Measurements from ENCODE around the gene BAZ2B.

DNA sequence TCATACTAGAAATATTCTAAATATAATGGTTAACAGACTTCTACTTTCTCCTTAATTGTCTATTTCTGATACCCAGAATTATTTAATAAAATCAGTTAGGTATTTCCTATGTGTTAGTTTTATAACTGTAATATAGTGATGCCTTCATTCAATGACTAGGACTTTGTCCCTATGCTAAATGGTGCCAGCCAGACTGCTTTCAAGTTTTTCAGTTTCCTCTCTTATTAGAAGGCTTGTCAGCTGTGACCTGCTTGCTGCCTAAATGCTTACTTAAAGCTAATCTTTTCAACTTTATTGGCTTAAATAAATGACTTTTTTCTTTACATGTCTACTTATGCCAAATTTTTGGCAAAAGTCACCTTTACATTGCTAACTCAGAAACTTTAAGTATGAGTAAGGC is 30.7 kb downstream of the BAZ2B start:
- TF ChIP-seq, protein P1, sequence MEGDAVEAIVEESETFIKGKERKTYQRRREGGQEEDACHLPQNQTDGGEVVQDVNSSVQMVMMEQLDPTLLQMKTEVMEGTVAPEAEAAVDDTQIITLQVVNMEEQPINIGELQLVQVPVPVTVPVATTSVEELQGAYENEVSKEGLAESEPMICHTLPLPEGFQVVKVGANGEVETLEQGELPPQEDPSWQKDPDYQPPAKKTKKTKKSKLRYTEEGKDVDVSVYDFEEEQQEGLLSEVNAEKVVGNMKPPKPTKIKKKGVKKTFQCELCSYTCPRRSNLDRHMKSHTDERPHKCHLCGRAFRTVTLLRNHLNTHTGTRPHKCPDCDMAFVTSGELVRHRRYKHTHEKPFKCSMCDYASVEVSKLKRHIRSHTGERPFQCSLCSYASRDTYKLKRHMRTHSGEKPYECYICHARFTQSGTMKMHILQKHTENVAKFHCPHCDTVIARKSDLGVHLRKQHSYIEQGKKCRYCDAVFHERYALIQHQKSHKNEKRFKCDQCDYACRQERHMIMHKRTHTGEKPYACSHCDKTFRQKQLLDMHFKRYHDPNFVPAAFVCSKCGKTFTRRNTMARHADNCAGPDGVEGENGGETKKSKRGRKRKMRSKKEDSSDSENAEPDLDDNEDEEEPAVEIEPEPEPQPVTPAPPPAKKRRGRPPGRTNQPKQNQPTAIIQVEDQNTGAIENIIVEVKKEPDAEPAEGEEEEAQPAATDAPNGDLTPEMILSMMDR (IDR thresholded peaks at IDR 0.05): no peak
- TF ChIP-seq POLR2A (IDR thresholded peaks at IDR 0.05): no peak
